Upper lobe of left lung (tissue), 4 donors: ENCODE data around the gene ANKRD65.

Experiments used
- POLR2A ChIP-seq, 4 donors: fragments of 450-650 bp; IDR thresholded peaks; one replicate each; pipeline ENCODE4 v1.5.1; 2016 to 2017; ENCODE audit warnings: antibody characterized with exemption in 4 of 4, mild to moderate bottlenecking in 2 of 4
- TF ChIP-seq, protein P1 (sequence below), 6 experiments: fragments of 450-650 bp in 4 of 6; fragments of 200-600 bp in 2 of 6; sonication (generic) in 2 of 6; IDR thresholded peaks; one replicate each; pipeline ENCODE4 v1.5.1; 2016 to 2019; ENCODE audit warnings: antibody characterized with exemption in 6 of 6

DNA sequence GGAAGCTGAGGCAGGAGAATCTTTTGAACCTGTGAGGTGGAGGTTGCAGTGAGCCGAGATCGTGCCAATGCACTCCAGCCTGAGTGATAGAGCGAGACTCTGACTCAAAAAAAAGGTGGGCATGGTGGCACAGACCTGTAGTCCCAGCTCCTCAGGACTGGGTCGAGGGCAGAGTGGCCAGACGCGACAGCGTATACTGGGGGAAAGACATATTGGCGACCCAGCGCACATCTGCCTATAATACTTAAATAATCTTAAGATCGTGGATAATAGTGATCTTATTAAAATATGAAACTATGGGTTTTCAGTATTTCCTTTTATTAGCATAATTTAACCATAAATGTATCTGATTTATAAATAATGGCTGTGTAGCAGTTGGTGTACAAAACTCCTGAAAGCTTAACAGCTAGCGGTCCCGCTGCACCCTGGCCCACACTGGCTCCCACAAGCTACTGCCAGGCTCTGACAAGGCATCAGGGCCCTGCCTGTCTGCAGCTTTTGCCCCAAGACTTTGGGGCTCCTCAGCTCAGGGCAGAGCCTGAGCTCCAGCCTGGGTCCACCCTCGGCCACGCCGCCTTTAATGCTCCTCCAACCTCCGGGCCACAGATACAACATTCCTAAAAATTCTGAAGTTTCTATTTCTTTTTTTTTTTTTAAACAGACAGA, 43.4 kb downstream of the ANKRD65 start:
- TF ChIP-seq, protein P1, sequence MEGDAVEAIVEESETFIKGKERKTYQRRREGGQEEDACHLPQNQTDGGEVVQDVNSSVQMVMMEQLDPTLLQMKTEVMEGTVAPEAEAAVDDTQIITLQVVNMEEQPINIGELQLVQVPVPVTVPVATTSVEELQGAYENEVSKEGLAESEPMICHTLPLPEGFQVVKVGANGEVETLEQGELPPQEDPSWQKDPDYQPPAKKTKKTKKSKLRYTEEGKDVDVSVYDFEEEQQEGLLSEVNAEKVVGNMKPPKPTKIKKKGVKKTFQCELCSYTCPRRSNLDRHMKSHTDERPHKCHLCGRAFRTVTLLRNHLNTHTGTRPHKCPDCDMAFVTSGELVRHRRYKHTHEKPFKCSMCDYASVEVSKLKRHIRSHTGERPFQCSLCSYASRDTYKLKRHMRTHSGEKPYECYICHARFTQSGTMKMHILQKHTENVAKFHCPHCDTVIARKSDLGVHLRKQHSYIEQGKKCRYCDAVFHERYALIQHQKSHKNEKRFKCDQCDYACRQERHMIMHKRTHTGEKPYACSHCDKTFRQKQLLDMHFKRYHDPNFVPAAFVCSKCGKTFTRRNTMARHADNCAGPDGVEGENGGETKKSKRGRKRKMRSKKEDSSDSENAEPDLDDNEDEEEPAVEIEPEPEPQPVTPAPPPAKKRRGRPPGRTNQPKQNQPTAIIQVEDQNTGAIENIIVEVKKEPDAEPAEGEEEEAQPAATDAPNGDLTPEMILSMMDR (IDR thresholded peaks at IDR 0.05): no peak
- no peak for TF ChIP-seq POLR2A (IDR thresholded peaks at IDR 0.05)
